Measurements from ENCODE around the gene PCDHGB7.
"Not testable (repeated sequence)": the region's sequence is repeated elsewhere in the genome, so short reads cannot be mapped to it uniquely, and the experiment has no call there.

Gene PCDHGB7

GRCh38 chr5:141397756-141398551, 19.5 kb upstream of the PCDHGB7 start, which contains the start of gene PCDHGB5:
TSS of gene PCDHGB5 (plus strand) at chr5:141397947. CDS start at chr5:141398128, 181 bp downstream.
- peak; percentile 50 for DNase-seq (ENCODE audit: low spot score)

GRCh38 chr5:141398608-141399007, 18.9 kb upstream of the PCDHGB7 start:
- no peak for DNase-seq (ENCODE audit: low spot score)

- DNase-seq (ENCODE audit: low spot score), result no peak
These were observed 17.8 kb upstream of the PCDHGB7 start for GRCh38 chr5:141399555-141400258.

- DNase-seq (ENCODE audit: low spot score), result peak; percentile 55
These were observed 14.8 kb upstream of the PCDHGB7 start, which contains the start of gene PCDHGA9 for GRCh38 chr5:141402553-141403243. TSS of gene PCDHGA9 (plus strand) at chr5:141402778. CDS start at chr5:141402953, 175 bp downstream.

- DNase-seq (ENCODE audit: low spot score), result no peak
These were observed 14.1 kb upstream of the PCDHGB7 start for GRCh38 chr5:141403387-141403786.

- DNase-seq (ENCODE audit: low spot score), result not testable (repeated sequence)
These were observed 9.5 kb upstream of the PCDHGB7 start, which contains the start of gene PCDHGB6 for GRCh38 chr5:141407790-141408505. TSS of gene PCDHGB6 (plus strand) at chr5:141408021. CDS start at chr5:141408203, 182 bp downstream.

GRCh38 chr5:141409598-141410306, 7.7 kb upstream of the PCDHGB7 start:
- no peak for DNase-seq (ENCODE audit: low spot score)

- DNase-seq (ENCODE audit: low spot score), result no peak
These were observed 5.9 kb upstream of the PCDHGB7 start for GRCh38 chr5:141411575-141411974.

GRCh38 chr5:141412854-141413539, 4.5 kb upstream of the PCDHGB7 start, which contains the start of gene PCDHGA10:
TSS of gene PCDHGA10 (plus strand) at chr5:141412987. CDS start at chr5:141413176, 189 bp downstream.
- DNase-seq (ENCODE audit: low spot score), result peak; percentile 78

GRCh38 chr5:141413540-141414069, 3.9 kb upstream of the PCDHGB7 start:
- DNase-seq (ENCODE audit: low spot score), result no peak

- not testable (repeated sequence) for DNase-seq (ENCODE audit: low spot score)
These were observed 2.8 kb upstream of the PCDHGB7 start for GRCh38 chr5:141414548-141415274.

- not testable (repeated sequence) for DNase-seq (ENCODE audit: low spot score)
These were observed 2.2 kb upstream of the PCDHGB7 start for GRCh38 chr5:141415275-141415618.

- DNase-seq (ENCODE audit: low spot score), result no peak
These were observed 1.8 kb downstream of the PCDHGB7 start for GRCh38 chr5:141419074-141419880.

GRCh38 chr5:141420855-141421488, 3.5 kb downstream of the PCDHGB7 start, which contains the start of gene PCDHGA11:
TSS of gene PCDHGA11 (plus strand) at chr5:141421051. CDS start at chr5:141421228, 177 bp downstream.
- DNase-seq (ENCODE audit: low spot score), result no peak

GRCh38 chr5:141421489-141421855, 4.0 kb downstream of the PCDHGB7 start:
- no peak for DNase-seq (ENCODE audit: low spot score)

- no peak for DNase-seq (ENCODE audit: low spot score)
These were observed 5.3 kb downstream of the PCDHGB7 start for GRCh38 chr5:141422742-141423291.

GRCh38 chr5:141427783-141428426, 10.4 kb downstream of the PCDHGB7 start:
- DNase-seq (ENCODE audit: low spot score), result no peak

Measured in hepatic stellate cell (primary cell).